Neuronal stem cell (in vitro differentiated cells): ENCODE results near the gene PTPRJ.

Source experiments
- DNase-seq: peaks from one replicate; pipeline ENCODE4 v3.0.0-alpha.2; 2013; ENCODE audit warnings: low spot score
- H2AFZ ChIP-seq: one replicate; pipeline ENCODE4 v1.6.1; 2013; ENCODE audit warnings: mild to moderate bottlenecking, low read length, inconsistent platforms
- H2AK5ac ChIP-seq: 2 replicates; pipeline ENCODE4 v1.6.1; 2013; ENCODE audit warnings: low read depth, mild to moderate bottlenecking, inconsistent platforms, low read length, moderate library complexity, mixed read lengths
- H2BK120ac ChIP-seq: 2 replicates; pipeline ENCODE4 v1.6.1; 2013; ENCODE audit warnings: low read depth, mild to moderate bottlenecking, inconsistent platforms, low read length, moderate library complexity, mixed read lengths
- H2BK12ac ChIP-seq: one replicate; pipeline ENCODE4 v1.6.1; 2013; ENCODE audit warnings: low read length, inconsistent platforms
- H2BK15ac ChIP-seq: 2 replicates; pipeline ENCODE4 v1.6.1; 2013; ENCODE audit warnings: mild to moderate bottlenecking, low read length, inconsistent platforms, mixed read lengths
- H2BK5ac ChIP-seq: one replicate; pipeline ENCODE4 v1.6.1; 2013; ENCODE audit warnings: inconsistent platforms, mild to moderate bottlenecking, low read length, moderate library complexity
- H3K14ac ChIP-seq: one replicate; pipeline ENCODE4 v1.6.1; 2013; ENCODE audit warnings: low read length, inconsistent platforms
- H3K18ac ChIP-seq: 2 replicates; pipeline ENCODE4 v1.6.1; 2013; ENCODE audit warnings: low read length, inconsistent platforms
- H3K23ac ChIP-seq: 2 replicates; pipeline ENCODE4 v1.6.1; 2013; ENCODE audit warnings: low read depth, mild to moderate bottlenecking, mixed read lengths, low read length, inconsistent platforms; ENCODE audit not compliant: poor library complexity
- H3K27ac ChIP-seq: replicated peaks from 3 replicates; pipeline ENCODE4 v1.5.1; 2013; ENCODE audit warnings: low read length, inconsistent platforms
- H3K27me3 ChIP-seq, 3 experiments: 2 replicates each; pipeline ENCODE4 v1.6.1; 2013; ENCODE audit warnings: low read length in 3 of 3, mild to moderate bottlenecking in 2 of 3, inconsistent platforms in 1 of 3, low read depth in 1 of 3, mixed read lengths in 1 of 3, moderate library complexity in 1 of 3; ENCODE audit not compliant: control insufficient read depth in 3 of 3, insufficient read depth in 3 of 3
- H3K36me3 ChIP-seq, 2 donors: replicated peaks in 1 of 2; 2 replicates each; pipeline ENCODE4 v1.6.1; 2013; ENCODE audit warnings: low read length in 2 of 2; ENCODE audit not compliant: control insufficient read depth in 2 of 2, insufficient read depth in 2 of 2
- H3K4ac ChIP-seq: 2 replicates; pipeline ENCODE4 v1.6.1; 2013; ENCODE audit warnings: inconsistent platforms, mild to moderate bottlenecking, low read length, moderate library complexity
- H3K4me1 ChIP-seq, 2 donors: 1 replicate in 1 of 2; 2 replicates in 1 of 2; pipeline ENCODE4 v1.6.1; 2013; ENCODE audit warnings: low read length in 2 of 2, low read depth in 1 of 2; ENCODE audit not compliant: control insufficient read depth in 2 of 2, insufficient read depth in 1 of 2
- H3K4me2 ChIP-seq: one replicate; pipeline ENCODE4 v1.6.1; 2013; ENCODE audit warnings: mild to moderate bottlenecking, low read length, inconsistent platforms; ENCODE audit not compliant: insufficient read depth, poor library complexity, severe bottlenecking
- H3K4me3 ChIP-seq, 2 donors: 2 replicates each; pipeline ENCODE4 v1.5.1; 2013; ENCODE audit warnings: low read length in 2 of 2, mild to moderate bottlenecking in 2 of 2, inconsistent platforms in 1 of 2, moderate library complexity in 1 of 2
- H3K79me1 ChIP-seq: one replicate; pipeline ENCODE4 v1.6.1; 2013; ENCODE audit warnings: low read depth, mild to moderate bottlenecking, inconsistent platforms, low read length, moderate library complexity
- H3K9ac ChIP-seq: one replicate; pipeline ENCODE4 v1.6.1; 2013; ENCODE audit warnings: mild to moderate bottlenecking, low read depth, low read length, inconsistent platforms; ENCODE audit not compliant: poor library complexity
- H3K9me3 ChIP-seq, 2 donors: replicated peaks in 1 of 2; 2 replicates each; pipeline versions ENCODE3 to v1.6.1; 2013; ENCODE audit warnings: low read length in 2 of 2, mild to moderate bottlenecking in 2 of 2, inconsistent platforms in 1 of 2, low read depth in 1 of 2, mixed read lengths in 1 of 2, moderate library complexity in 1 of 2; ENCODE audit not compliant: control insufficient read depth in 2 of 2, insufficient read depth in 1 of 2
- H4K8ac ChIP-seq: one replicate; pipeline ENCODE4 v1.6.1; 2013; ENCODE audit warnings: low read depth, mild to moderate bottlenecking, inconsistent platforms, low read length, moderate library complexity
- H4K91ac ChIP-seq: one replicate; pipeline ENCODE4 v1.6.1; 2013; ENCODE audit warnings: low read length, low read depth, mild to moderate bottlenecking, inconsistent platforms; ENCODE audit not compliant: poor library complexity
- WGBS, 2 donors: extraction: QIAGEN DNeasy Blood & Tissue Kit; methylation state at CpG; one replicate each; pipeline ENCODE4 v1.1.7; 2013; ENCODE audit warnings: missing lambda C conversion rate in 2 of 2, mixed read lengths in 1 of 2; ENCODE audit not compliant: insufficient read length in 2 of 2, insufficient replicate concordance in 1 of 2; ENCODE audit errors: extremely low coverage in 2 of 2; 5-methylcytosine and 5-hydroxymethylcytosine counted together

The PTPRJ gene

GRCh38 chr11:48017105-48017830, 36.9 kb downstream of the PTPRJ start:
- no peaks in the 10 kb centered on the region for H3K27me3 ChIP-seq
- peak overlapping the region; percentile 1 for H2BK12ac ChIP-seq
- no peaks in the 10 kb centered on the region for H3K36me3 ChIP-seq
- H3K14ac ChIP-seq: no peak overlapping the region
- DNase-seq: no peak
- no peak overlapping the region for H3K23ac ChIP-seq
- no peak overlapping the region for H3K4me3 ChIP-seq
- H2BK5ac ChIP-seq: no peak overlapping the region
- WGBS, 2 donors: no CpG with 5 or more reads among the region's 1 CpG
- H3K79me1 ChIP-seq: peaks cover 4% of the 10 kb centered on the region
- H4K8ac ChIP-seq: no peak overlapping the region
- no peaks in the 10 kb centered on the region for H3K9me3 ChIP-seq
- H3K9ac ChIP-seq: no peak overlapping the region
- peak overlapping the region; percentile 54 for H2AK5ac ChIP-seq
- H2AFZ ChIP-seq: no peak overlapping the region
- H3K4me1 ChIP-seq: peaks cover 19 to 33% of the 10 kb centered on the region in 2 donors
- peak overlapping the region; percentile 29 for H3K27ac ChIP-seq
- no peak overlapping the region for H4K91ac ChIP-seq
- no peak overlapping the region for H2BK120ac ChIP-seq
- no peak overlapping the region for H3K4me2 ChIP-seq
- no peak overlapping the region for H3K4ac ChIP-seq
- no peak overlapping the region for H2BK15ac ChIP-seq
- peak overlapping the region; percentile 25 for H3K18ac ChIP-seq

- no CpG with 5 or more reads among the region's 3 CpGs for WGBS, 2 donors
- Histone ChIP-seq H3K9me3 (no peaks in the 10 kb centered on the region), H4K91ac (no peak overlapping the region), H3K9ac (no peak overlapping the region), H3K27me3 (no peaks in the 10 kb centered on the region), H3K4me3 (peak overlapping the region in 1 of 2 donors; percentile 28), H3K4me1 (peaks cover 19 to 33% of the 10 kb centered on the region in 2 donors), H2AFZ (peak overlapping the region; percentile 81), H3K27ac (peak overlapping the region; percentile 93), H3K36me3 (no peaks in the 10 kb centered on the region), H3K23ac (no peak overlapping the region), H2AK5ac (peak overlapping the region; percentile 54), H3K4me2 (peak overlapping the region; percentile 41), H2BK15ac (no peak overlapping the region), H3K79me1 (peaks cover 4% of the 10 kb centered on the region), H3K4ac (no peak overlapping the region), H2BK120ac (no peak overlapping the region), H2BK5ac (no peak overlapping the region), H3K18ac (peak overlapping the region; percentile 66), H3K14ac (no peak overlapping the region), H4K8ac (no peak overlapping the region), H2BK12ac (peak overlapping the region; percentile 1)
- no peak for DNase-seq
Measured at GRCh38 chr11:48017831-48018527, 37.6 kb downstream of the PTPRJ start.

GRCh38 chr11:48018528-48019216, 38.3 kb downstream of the PTPRJ start:
- WGBS, 2 donors: no CpG with 5 or more reads among the region's 15 CpGs
- H3K4me3 ChIP-seq: peak overlapping the region in 1 of 2 donors; percentile 28

More at GRCh38 chr11:48018528-48019216, 38.3 kb downstream of the PTPRJ start:
- Histone ChIP-seq H3K23ac (no peak overlapping the region), H3K14ac (peak overlapping the region; percentile 91), H4K91ac (peak overlapping the region; percentile 54), H2AFZ (peak overlapping the region; percentile 81), H2BK5ac (peak overlapping the region; percentile 93), H2BK120ac (peak overlapping the region; percentile 84), H3K9me3 (no peaks in the 10 kb centered on the region), H3K4ac (no peak overlapping the region), H3K4me2 (peak overlapping the region; percentile 41), H3K4me1 (peaks cover 19 to 33% of the 10 kb centered on the region in 2 donors), H2AK5ac (peak overlapping the region; percentile 93), H3K18ac (peak overlapping the region; percentile 98), H2BK12ac (peak overlapping the region; percentile 82), H3K36me3 (no peaks in the 10 kb centered on the region), H4K8ac (no peak overlapping the region), H3K27me3 (no peaks in the 10 kb centered on the region), H2BK15ac (peak overlapping the region; percentile 39), H3K9ac (peak overlapping the region; percentile 84), H3K79me1 (no peaks in the 10 kb centered on the region), H3K27ac (peak overlapping the region; percentile 93)
- DNase-seq: peak; percentile 72
